ENCODE data around the gene CHAMP1.

GRCh38 chr13:114266241-114266640 lies 48.1 kb upstream of the CHAMP1 start:
- no peak for TF ChIP-seq POLR2AphosphoS5 (IDR thresholded peaks at IDR 0.05; ENCODE audit: low read depth, low read length)
- no peak for TF ChIP-seq POLR2A (IDR thresholded peaks at IDR 0.05; ENCODE audit: low read depth, low read length)
- no peak for TF ChIP-seq TAF1 (IDR thresholded peaks at IDR 0.05; ENCODE audit: low read depth, low read length)
- TF ChIP-seq SPI1 (IDR thresholded peaks at IDR 0.05; ENCODE audit: low read depth, low read length): no peak
- no peak for TF ChIP-seq POU2F2 (IDR thresholded peaks at IDR 0.05; ENCODE audit: low read depth, low read length)
